Right lobe of liver (tissue), 6 donors: Measurements from ENCODE around the gene OR2T8. TPM values are rescaled to one million over a fixed set of nuclear protein-coding genes. Genes with fewer than 3 reads are reported as not detected.
"Not testable (repeated sequence)": the region's sequence is repeated elsewhere in the genome, so short reads cannot be mapped to it uniquely, and the experiment has no call there.

Source experiments
- ATAC-seq, 4 donors: fragments of 200-7000 bp; cut with Tn5 transposase; one replicate each; pipeline ENCODE4 v1.9.1; 2020; ENCODE audit warnings: mild to moderate bottlenecking in 4 of 4, moderate library complexity in 4 of 4
- DNase-seq, 3 donors: peaks; one replicate each; pipeline ENCODE4 v3.0.0-alpha.2; 2020
- H3K27ac ChIP-seq, 3 donors: fragments of 200-600 bp; one replicate each; pipeline ENCODE4 v1.8.0; 2022
- H3K27me3 ChIP-seq, 2 donors: fragments of 200-600 bp; one replicate each; pipeline ENCODE4 v1.8.0; 2022
- H3K36me3 ChIP-seq, 4 donors: fragments of 200-600 bp; sonication (generic) in 1 of 4; one replicate each; pipeline versions ENCODE4 v1.5.1 to v1.8.0; 2017 to 2022; ENCODE audit warnings: control low read depth in 1 of 4
- H3K4me1 ChIP-seq, 4 donors: fragments of 200-600 bp; sonication (generic) in 1 of 4; one replicate each; pipeline versions ENCODE4 v1.5.1 to v1.8.0; 2017 to 2022; ENCODE audit warnings: control low read depth in 1 of 4
- H3K4me3 ChIP-seq, 3 donors: fragments of 200-600 bp; one replicate each; pipeline ENCODE4 v1.8.0; 2022
- H3K9me3 ChIP-seq, 4 donors: fragments of 200-600 bp; sonication (generic) in 1 of 4; one replicate each; pipeline versions ENCODE4 v1.5.1 to v1.8.0; 2017 to 2022; ENCODE audit warnings: control low read depth in 1 of 4
- CTCF ChIP-seq, 4 donors: fragments of 200-600 bp in 3 of 4; fragments of 450-650 bp in 1 of 4; IDR thresholded peaks; one replicate each; pipeline versions ENCODE4 v1.5.1 to v1.8.0; 2016 to 2022; ENCODE audit warnings: antibody characterized with exemption in 4 of 4, mild to moderate bottlenecking in 2 of 4
- POLR2A ChIP-seq: fragments of 450-650 bp; IDR thresholded peaks from one replicate; pipeline ENCODE4 v1.6.1; 2017; ENCODE audit warnings: antibody characterized with exemption, mild to moderate bottlenecking
- WGBS: methylation state at CpG from one replicate; pipeline ENCODE4 v1.1.6; 2018; ENCODE audit warnings: low coverage, low lambda C conversion rate; ENCODE audit not compliant: insufficient coverage; ENCODE audit errors: missing lambda C conversion rate; 5-methylcytosine and 5-hydroxymethylcytosine counted together
- intact Hi-C, 2 donors: fragments of 100-400 bp; cut with DNase I; formaldehyde crosslinking; loops; one replicate each; pipeline versions ENCODE4 v1.11.2 to v1.14.1; 2022
- total RNA-seq, 6 experiments: library from RNA; depleted of rRNA in 2 of 6; stranded (reverse); fragments of >200 nt in 2 of 6; fragmentation: NEBNext Ultra II Directional in 3 of 6; extraction: Animal tissue kit (Norgen Biotek cat#: 25700) in 3 of 6; gene quantifications; one replicate each; pipeline versions ENCODE4 v1.1.0 to v1.2.4, GENCODE V29; 2016 to 2023
- donor health status: DM: no; HTN: yes; CAD: no.
- donor health status: DM: no; HTN: no; CAD: no.
- donor health status: DM: no; HTN: no; CAD: no.
- donor health status: DM: no; HTN: yes; CAD: no.
- donor health status: DM: no; HTN: yes; CAD: no.

OR2T8 gene
- total RNA-seq, 6 experiments from 2014 or later, result not detected

- intact Hi-C loops, H3K27ac ChIP-seq, H3K4me1 ChIP-seq, H3K9me3 ChIP-seq, H3K27me3 ChIP-seq, H3K4me3 ChIP-seq, H3K36me3 ChIP-seq: not testable (repeated sequence)
- WGBS, result 7% methylated on average over 8 of the region's 44 CpGs
- ATAC-seq, result peak; percentile 45 to 96 (median 89)
- TF ChIP-seq CTCF (IDR thresholded peaks at IDR 0.05), result peak; percentile 35 to 53 (median 46)
- DNase-seq, result peak; percentile 49 to 72 (median 66)
These were observed 17.1 kb downstream of the OR2T8 start for GRCh38 chr1:247936965-247937734.

DNA sequence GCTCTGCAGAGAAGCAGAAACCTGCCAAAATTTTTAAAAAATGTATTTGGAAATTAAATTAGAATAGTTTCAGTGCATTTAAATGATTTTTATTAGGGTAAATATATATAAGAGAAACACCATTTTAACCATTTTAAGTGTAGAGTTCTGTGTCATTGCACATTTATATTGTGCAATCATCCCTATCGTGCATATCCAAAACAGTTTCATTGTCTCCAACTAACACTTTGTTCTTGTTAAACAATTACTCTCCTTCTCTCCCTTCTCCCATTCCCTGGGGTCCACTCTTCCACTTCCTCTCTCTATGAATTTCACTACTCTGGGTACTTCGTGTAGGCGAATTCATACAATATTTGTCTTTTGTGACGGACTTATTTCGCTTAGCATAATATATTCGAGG, 22.6 kb downstream of the OR2T8 start:
- Histone ChIP-seq H3K4me1 (no peaks in the 10 kb centered on the region), H3K27me3 (no peaks in the 10 kb centered on the region), H3K4me3 (no peak overlapping the region), H3K36me3 (no peaks in the 10 kb centered on the region), H3K27ac (no peak overlapping the region), H3K9me3 (no peaks in the 10 kb centered on the region)
- intact Hi-C loops, result no loop called here
- ATAC-seq (no peak), DNase-seq (no peak)
- TF ChIP-seq POLR2A, result no peak
- 63% methylated on average over 6 of the region's 6 CpGs for WGBS

DNA sequence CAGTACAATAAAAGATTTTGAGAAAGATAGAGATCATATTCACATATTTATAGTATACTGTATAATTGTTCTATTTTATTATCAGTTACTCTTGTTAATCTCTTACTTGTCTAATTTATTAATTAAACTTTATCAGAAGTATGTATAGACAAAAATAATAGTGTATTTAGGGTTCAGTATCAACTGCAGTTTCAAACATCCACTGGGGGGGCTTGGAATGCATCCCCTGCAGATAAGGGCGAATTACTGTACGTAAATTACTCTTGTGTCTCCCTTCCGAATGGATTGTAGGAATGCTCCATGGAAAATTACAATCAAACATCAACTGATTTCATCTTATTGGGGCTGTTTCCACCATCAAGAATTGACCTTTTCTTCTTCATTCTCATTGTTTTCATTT, 28.5 kb downstream of the OR2T8 start, which contains the start of gene OR2L8:
Gene OR2L8, plus strand, starts transcription at position 301 of the 400 bp plus-strand sequence. Its CDS starts 0 bp downstream, at position 301.
- H3K27ac ChIP-seq, result no peak within 1 kb of the TSS
- 62% methylated on average over 3 of the region's 3 CpGs for WGBS
- H3K4me3 ChIP-seq, result no peak within 1 kb of the TSS
- TF ChIP-seq POLR2A (no peak), CTCF (IDR thresholded peaks at IDR 0.05) (no peak)
- no peaks in the 10 kb centered on the region for H3K4me1 ChIP-seq
- ATAC-seq (no peak), DNase-seq (no peak)
- H3K9me3 ChIP-seq, result no peaks in the 10 kb centered on the region
- intact Hi-C loops, result no loop called here
- no peaks in the 10 kb centered on the region for H3K27me3 ChIP-seq
- H3K36me3 ChIP-seq, result no peaks in the 10 kb centered on the region

- no peak for ATAC-seq
These were observed 33.4 kb downstream of the OR2T8 start for GRCh38 chr1:247953408-247953807.

More at GRCh38 chr1:247953408-247953807, 33.4 kb downstream of the OR2T8 start:
- Histone ChIP-seq H3K4me1 (no peaks in the 10 kb centered on the region), H3K9me3 (no peaks in the 10 kb centered on the region), H3K4me3 (no peak overlapping the region), H3K27me3 (no peaks in the 10 kb centered on the region), H3K27ac (no peak overlapping the region), H3K36me3 (no peaks in the 10 kb centered on the region)
- no CpG with 5 or more reads among the region's 1 CpG for WGBS
- no peak for TF ChIP-seq CTCF (IDR thresholded peaks at IDR 0.05)
- no peak for TF ChIP-seq POLR2A
- intact Hi-C loops, result no loop called here
- DNase-seq, result no peak
